B cell (primary cell): ENCODE results near the gene FBLL1.

Experiments used
- EZH2 ChIP-seq: IDR thresholded peaks from 2 replicates; pipeline ENCODE4 v1.6.1; 2012; ENCODE audit warnings: borderline replicate concordance, low read depth, mild to moderate bottlenecking, moderate library complexity, low read length; ENCODE audit not compliant: insufficient read depth, poor library complexity, severe bottlenecking
- TF ChIP-seq, protein P1 (sequence below): fragments of 200-600 bp; IDR thresholded peaks from one replicate; pipeline ENCODE4 v1.8.0; 2022; ENCODE audit warnings: antibody characterized with exemption, mild to moderate bottlenecking

DNA sequence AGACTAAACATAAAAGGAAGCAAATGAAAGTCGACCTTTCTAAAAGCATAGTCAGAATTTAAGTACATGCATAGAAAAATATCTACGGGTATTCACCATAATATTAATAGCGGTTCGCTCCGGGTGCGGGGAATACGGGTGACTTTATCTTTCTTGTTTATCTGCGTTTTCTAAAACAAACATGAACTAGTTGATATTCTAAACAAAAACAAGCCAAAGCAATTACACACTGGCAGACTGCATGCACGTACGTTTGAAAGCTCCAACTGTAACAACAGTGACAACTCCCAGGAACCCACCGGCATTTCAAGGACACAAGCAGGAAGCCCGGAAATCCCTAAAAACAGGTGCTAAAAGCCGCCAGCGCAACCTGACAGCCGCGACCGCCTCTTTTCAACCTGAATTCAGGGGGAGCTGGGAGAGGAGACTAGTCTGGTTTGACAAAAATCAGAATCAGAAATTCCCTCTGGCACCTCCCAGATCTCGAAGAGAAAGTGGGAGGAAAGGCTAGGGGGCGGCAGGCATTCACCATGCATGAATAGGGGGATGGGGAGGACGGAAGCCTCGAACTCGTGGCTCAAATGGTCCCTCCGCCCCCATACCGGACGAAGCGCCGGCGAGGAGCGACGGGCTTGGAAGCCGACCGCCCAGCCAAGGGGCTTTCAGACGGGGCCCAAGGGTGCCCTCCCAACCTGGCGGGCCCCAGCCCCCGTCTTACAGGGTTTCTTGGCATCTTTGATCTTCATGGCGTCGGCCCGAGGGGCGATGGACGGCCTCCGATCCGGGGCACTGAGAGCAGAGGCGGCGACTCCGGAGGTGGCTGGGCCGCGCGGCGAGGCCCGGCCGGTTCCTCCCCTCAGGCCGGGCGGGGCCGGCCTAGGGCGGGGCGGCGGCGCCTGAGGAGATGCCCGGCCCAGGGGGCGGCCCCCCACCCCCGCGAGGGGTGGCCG is 49.7 kb downstream of the FBLL1 start, which contains the start of gene PANK3:
- TF ChIP-seq, protein P1, sequence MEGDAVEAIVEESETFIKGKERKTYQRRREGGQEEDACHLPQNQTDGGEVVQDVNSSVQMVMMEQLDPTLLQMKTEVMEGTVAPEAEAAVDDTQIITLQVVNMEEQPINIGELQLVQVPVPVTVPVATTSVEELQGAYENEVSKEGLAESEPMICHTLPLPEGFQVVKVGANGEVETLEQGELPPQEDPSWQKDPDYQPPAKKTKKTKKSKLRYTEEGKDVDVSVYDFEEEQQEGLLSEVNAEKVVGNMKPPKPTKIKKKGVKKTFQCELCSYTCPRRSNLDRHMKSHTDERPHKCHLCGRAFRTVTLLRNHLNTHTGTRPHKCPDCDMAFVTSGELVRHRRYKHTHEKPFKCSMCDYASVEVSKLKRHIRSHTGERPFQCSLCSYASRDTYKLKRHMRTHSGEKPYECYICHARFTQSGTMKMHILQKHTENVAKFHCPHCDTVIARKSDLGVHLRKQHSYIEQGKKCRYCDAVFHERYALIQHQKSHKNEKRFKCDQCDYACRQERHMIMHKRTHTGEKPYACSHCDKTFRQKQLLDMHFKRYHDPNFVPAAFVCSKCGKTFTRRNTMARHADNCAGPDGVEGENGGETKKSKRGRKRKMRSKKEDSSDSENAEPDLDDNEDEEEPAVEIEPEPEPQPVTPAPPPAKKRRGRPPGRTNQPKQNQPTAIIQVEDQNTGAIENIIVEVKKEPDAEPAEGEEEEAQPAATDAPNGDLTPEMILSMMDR = no peak
- TF ChIP-seq EZH2 = no peak
